Upper lobe of right lung (tissue), 1 donor: Measurements from ENCODE around the gene MID1. TPM values are rescaled to one million over a fixed set of nuclear protein-coding genes. Genes with fewer than 3 reads are reported as not detected.

Experiments used
- ATAC-seq: fragments of 200-7000 bp; cut with Tn5 transposase; one replicate; pipeline ENCODE4 v1.9.1; 2020; ENCODE audit warnings: mild to moderate bottlenecking, moderate library complexity
- DNase-seq: peaks from one replicate; pipeline ENCODE4 v3.0.0-alpha.2; 2020
- H3K27ac ChIP-seq: fragments of 200-600 bp; one replicate; pipeline ENCODE4 v1.8.0; 2022
- H3K27me3 ChIP-seq: fragments of 200-600 bp; one replicate; pipeline ENCODE4 v1.8.0; 2022; ENCODE audit warnings: mild to moderate bottlenecking
- H3K36me3 ChIP-seq: fragments of 200-600 bp; one replicate; pipeline ENCODE4 v1.8.0; 2022
- H3K4me1 ChIP-seq: fragments of 200-600 bp; one replicate; pipeline ENCODE4 v1.8.0; 2022
- H3K4me3 ChIP-seq: fragments of 200-600 bp; one replicate; pipeline ENCODE4 v1.8.0; 2022; ENCODE audit warnings: mild to moderate bottlenecking
- H3K9me3 ChIP-seq: fragments of 200-600 bp; one replicate; pipeline ENCODE4 v1.8.0; 2022
- intact Hi-C: fragments of 100-400 bp; cut with DNase I; formaldehyde crosslinking; loops from one replicate; pipeline ENCODE4 v1.11.0; 2022
- total RNA-seq: library from RNA; stranded (reverse); fragmentation: NEBNext Ultra II Directional; extraction: Animal tissue kit (Norgen Biotek cat#: 25700); gene quantifications from one replicate; pipeline ENCODE4 v1.2.1, GENCODE V29; 2021
- TF ChIP-seq, protein P1 (sequence below): fragments of 200-600 bp; IDR thresholded peaks from one replicate; pipeline ENCODE4 v1.8.0; 2022; ENCODE audit warnings: antibody characterized with exemption
- donor health status: DM: no; HTN: yes; CAD: no; lungs with severe emphysema.

MID1 gene
- total RNA-seq, 1 donor from 2014 or later: 24.5 TPM

DNA sequence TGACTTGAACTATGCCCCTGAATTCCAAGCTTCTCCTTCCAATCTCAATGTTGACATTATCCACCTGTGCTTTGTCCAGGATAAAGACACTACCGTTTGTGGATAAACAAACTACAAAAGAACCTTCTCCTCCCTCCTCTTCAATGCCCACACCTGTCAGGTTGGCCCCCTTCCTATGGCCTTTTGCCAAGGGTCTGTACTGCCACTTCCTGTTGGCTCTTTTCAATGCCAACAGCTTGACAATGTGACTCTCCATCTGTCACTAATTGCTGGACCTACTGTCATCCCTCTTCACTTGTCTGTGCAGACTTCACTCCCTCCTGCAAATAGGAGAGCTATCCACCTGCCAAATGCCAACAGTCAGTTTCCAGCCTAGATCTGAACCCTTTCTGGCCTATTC is 35.8 kb upstream of the MID1 start:
- DNase-seq (no peak), ATAC-seq (no peak)
- TF ChIP-seq, protein P1, sequence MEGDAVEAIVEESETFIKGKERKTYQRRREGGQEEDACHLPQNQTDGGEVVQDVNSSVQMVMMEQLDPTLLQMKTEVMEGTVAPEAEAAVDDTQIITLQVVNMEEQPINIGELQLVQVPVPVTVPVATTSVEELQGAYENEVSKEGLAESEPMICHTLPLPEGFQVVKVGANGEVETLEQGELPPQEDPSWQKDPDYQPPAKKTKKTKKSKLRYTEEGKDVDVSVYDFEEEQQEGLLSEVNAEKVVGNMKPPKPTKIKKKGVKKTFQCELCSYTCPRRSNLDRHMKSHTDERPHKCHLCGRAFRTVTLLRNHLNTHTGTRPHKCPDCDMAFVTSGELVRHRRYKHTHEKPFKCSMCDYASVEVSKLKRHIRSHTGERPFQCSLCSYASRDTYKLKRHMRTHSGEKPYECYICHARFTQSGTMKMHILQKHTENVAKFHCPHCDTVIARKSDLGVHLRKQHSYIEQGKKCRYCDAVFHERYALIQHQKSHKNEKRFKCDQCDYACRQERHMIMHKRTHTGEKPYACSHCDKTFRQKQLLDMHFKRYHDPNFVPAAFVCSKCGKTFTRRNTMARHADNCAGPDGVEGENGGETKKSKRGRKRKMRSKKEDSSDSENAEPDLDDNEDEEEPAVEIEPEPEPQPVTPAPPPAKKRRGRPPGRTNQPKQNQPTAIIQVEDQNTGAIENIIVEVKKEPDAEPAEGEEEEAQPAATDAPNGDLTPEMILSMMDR: no peak
- Histone ChIP-seq H3K9me3 (no peaks in the 10 kb centered on the region), H3K4me3 (no peak overlapping the region), H3K4me1 (no peaks in the 10 kb centered on the region), H3K27ac (no peak overlapping the region), H3K27me3 (no peaks in the 10 kb centered on the region), H3K36me3 (no peaks in the 10 kb centered on the region)
- intact Hi-C loops: no loop called here

- no peaks in the 10 kb centered on the region for H3K9me3 ChIP-seq
- no peaks in the 10 kb centered on the region for H3K27me3 ChIP-seq
- TF ChIP-seq, protein P1: no peak
- no peak overlapping the region for H3K4me3 ChIP-seq
- intact Hi-C loops: no loop called here
- no peak overlapping the region for H3K27ac ChIP-seq
- DNase-seq (no peak), ATAC-seq (no peak)
- H3K36me3 ChIP-seq: no peaks in the 10 kb centered on the region
- H3K4me1 ChIP-seq: no peaks in the 10 kb centered on the region
These were observed 34.6 kb upstream of the MID1 start for GRCh38 chrX:10654960-10655359.

- no peak overlapping the region for H3K4me3 ChIP-seq
- H3K36me3 ChIP-seq: no peaks in the 10 kb centered on the region
- H3K9me3 ChIP-seq: no peaks in the 10 kb centered on the region
- intact Hi-C loops: no loop called here
- ATAC-seq: no peak
- no peaks in the 10 kb centered on the region for H3K27me3 ChIP-seq
- no peak for DNase-seq
- no peaks in the 10 kb centered on the region for H3K4me1 ChIP-seq
- TF ChIP-seq, protein P1: no peak
- no peak overlapping the region for H3K27ac ChIP-seq
These were observed 32.9 kb upstream of the MID1 start for GRCh38 chrX:10653302-10653701.

DNA sequence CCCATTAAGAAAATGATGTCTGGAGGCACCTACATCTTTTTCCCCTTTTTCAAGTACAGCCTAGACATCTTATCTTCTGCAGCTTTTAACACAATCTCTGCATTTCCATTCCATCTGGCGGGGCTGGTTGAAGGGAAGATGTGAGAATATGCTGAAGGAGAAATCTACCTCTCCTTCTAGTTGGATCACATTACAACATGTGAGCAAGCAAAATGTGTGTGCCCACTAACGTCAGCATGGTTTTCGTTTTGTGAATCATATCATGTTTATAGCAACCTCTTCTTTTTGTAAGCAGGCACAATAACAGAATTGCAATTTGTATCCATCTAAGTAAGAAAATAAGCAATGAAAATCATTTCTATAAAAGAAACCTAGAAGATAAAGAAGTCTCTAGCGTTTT is 28.9 kb upstream of the MID1 start:
- DNase-seq: no peak
- Histone ChIP-seq H3K27me3 (no peaks in the 10 kb centered on the region), H3K9me3 (no peaks in the 10 kb centered on the region), H3K4me3 (no peak overlapping the region), H3K36me3 (no peaks in the 10 kb centered on the region), H3K4me1 (no peaks in the 10 kb centered on the region), H3K27ac (no peak overlapping the region)
- intact Hi-C loops: no loop called here
- no peak for ATAC-seq
- TF ChIP-seq, protein P1: no peak

GRCh38 chrX:10648614-10649013 is 28.2 kb upstream of the MID1 start:
- H3K27me3 ChIP-seq: no peaks in the 10 kb centered on the region
- no peak overlapping the region for H3K4me3 ChIP-seq
- H3K27ac ChIP-seq: no peak overlapping the region
- no peaks in the 10 kb centered on the region for H3K9me3 ChIP-seq
- intact Hi-C loops: no loop called here
- no peak for DNase-seq
- no peaks in the 10 kb centered on the region for H3K4me1 ChIP-seq
- no peak for ATAC-seq
- no peaks in the 10 kb centered on the region for H3K36me3 ChIP-seq
- TF ChIP-seq, protein P1: no peak

- no peaks in the 10 kb centered on the region for H3K27me3 ChIP-seq
- ATAC-seq: no peak
- H3K9me3 ChIP-seq: no peaks in the 10 kb centered on the region
- no peaks in the 10 kb centered on the region for H3K4me1 ChIP-seq
- no peak for DNase-seq
- no peak overlapping the region for H3K27ac ChIP-seq
- H3K36me3 ChIP-seq: no peaks in the 10 kb centered on the region
- H3K4me3 ChIP-seq: no peak overlapping the region
- TF ChIP-seq, protein P1: no peak
- intact Hi-C loops: no loop called here
These were observed 16.5 kb upstream of the MID1 start for GRCh38 chrX:10636851-10637250.
